Loucy (cell line): ENCODE measurements around the gene SYNE1.

ENCODE experiments used
- CTCF ChIP-seq: fragments of 200-600 bp; sonication (generic); conservative IDR thresholded peaks from 2 replicates; pipeline ENCODE4 v1.5.1; 2014; ENCODE audit warnings: mild to moderate bottlenecking, antibody characterized with exemption, low read length
- EZH2phosphoT487 ChIP-seq: fragments of 200-600 bp; IDR thresholded peaks from 2 replicates; pipeline ENCODE4 v1.6.1; 2018; ENCODE audit warnings: antibody characterized with exemption, mild to moderate bottlenecking, moderate library complexity, borderline replicate concordance

- no peak for TF ChIP-seq CTCF
- TF ChIP-seq EZH2phosphoT487, result no peak
Measured at GRCh38 chr6:152356016-152356415, 281.1 kb downstream of the SYNE1 start.
